Transverse colon (tissue), 3 donors: ENCODE results near the gene ATG16L1.

Experiments used
- CTCF ChIP-seq, 5 experiments: fragments of 200-600 bp in 3 of 5; fragments of 450-650 bp in 2 of 5; sonication (generic) in 3 of 5; IDR thresholded peaks; 1 replicate in 2 of 5; 2 replicates in 3 of 5; pipeline ENCODE4 v1.5.1; 2016 to 2017; ENCODE audit warnings: antibody characterized with exemption in 5 of 5, inconsistent platforms in 3 of 5, mild to moderate bottlenecking in 2 of 5, moderate library complexity in 1 of 5
- POLR2A ChIP-seq: fragments of 450-650 bp; IDR thresholded peaks from one replicate; pipeline ENCODE4 v1.6.1; 2016; ENCODE audit warnings: antibody characterized with exemption, mild to moderate bottlenecking, moderate library complexity

GRCh38 chr2:233301811-233302210, 50.3 kb downstream of the ATG16L1 start:
- no peak for TF ChIP-seq CTCF (IDR thresholded peaks at IDR 0.05)
- no peak for TF ChIP-seq POLR2A
